Activated T-cell treated with anti-CD3 and anti-CD28 coated beads, Interleukin-2, amount 50 U/mL, for 24 hours (primary cell): ENCODE data around the gene TPX2.

Experiments
- DNase-seq: peaks from one replicate; pipeline ENCODE4 v3.0.0-alpha.2; 2020
- H3K27ac Mint-ChIP-seq: 2 replicates; pipeline ENCODE4 v1.8.0; 2020; ENCODE audit warnings: mild to moderate bottlenecking, mixed read lengths
- H3K27me3 Mint-ChIP-seq: 2 replicates; pipeline ENCODE4 v1.8.0; 2020; ENCODE audit warnings: mixed read lengths
- H3K36me3 Mint-ChIP-seq: 2 replicates; pipeline ENCODE4 v1.8.0; 2020; ENCODE audit warnings: low read depth, mixed read lengths
- H3K4me1 Mint-ChIP-seq: 2 replicates; pipeline ENCODE4 v1.8.0; 2020; ENCODE audit warnings: low read depth, mixed read lengths
- H3K4me3 Mint-ChIP-seq: 2 replicates; pipeline ENCODE4 v1.8.0; 2020; ENCODE audit warnings: mild to moderate bottlenecking, moderate library complexity, mixed read lengths
- H3K9me3 Mint-ChIP-seq: 2 replicates; pipeline ENCODE4 v1.8.0; 2020; ENCODE audit warnings: mixed read lengths

TPX2 gene

GRCh38 chr20:31758991-31759390, 19.9 kb downstream of the TPX2 start:
- Mint-ChIP-seq H3K9me3 (no peaks in the 10 kb centered on the region), H3K27ac (no peak overlapping the region), H3K4me1 (no peaks in the 10 kb centered on the region), H3K36me3 (peaks cover 56% of the 10 kb centered on the region), H3K4me3 (no peak overlapping the region), H3K27me3 (no peaks in the 10 kb centered on the region)
- no peak for DNase-seq

GRCh38 chr20:31759836-31760518, 20.9 kb downstream of the TPX2 start:
- Mint-ChIP-seq H3K9me3 (no peaks in the 10 kb centered on the region), H3K36me3 (peaks cover 62% of the 10 kb centered on the region), H3K4me3 (no peak overlapping the region), H3K27ac (no peak overlapping the region), H3K4me1 (no peaks in the 10 kb centered on the region), H3K27me3 (no peaks in the 10 kb centered on the region)
- DNase-seq = no peak

- Mint-ChIP-seq H3K36me3 (peaks cover 66% of the 10 kb centered on the region), H3K4me1 (no peaks in the 10 kb centered on the region), H3K27me3 (no peaks in the 10 kb centered on the region), H3K27ac (no peak overlapping the region), H3K4me3 (no peak overlapping the region), H3K9me3 (no peaks in the 10 kb centered on the region)
- DNase-seq = no peak
Measured at GRCh38 chr20:31760519-31761240, 21.6 kb downstream of the TPX2 start.

GRCh38 chr20:31764641-31765305, 25.7 kb downstream of the TPX2 start:
- Mint-ChIP-seq H3K27me3 (no peaks in the 10 kb centered on the region), H3K9me3 (no peaks in the 10 kb centered on the region), H3K27ac (no peak overlapping the region), H3K4me3 (no peak overlapping the region), H3K4me1 (peaks cover 2% of the 10 kb centered on the region), H3K36me3 (peaks cover 76% of the 10 kb centered on the region)
- no peak for DNase-seq

GRCh38 chr20:31767805-31768204, 28.7 kb downstream of the TPX2 start:
- Mint-ChIP-seq H3K4me1 (peaks cover 10% of the 10 kb centered on the region), H3K36me3 (peaks cover 78% of the 10 kb centered on the region), H3K4me3 (no peak overlapping the region), H3K9me3 (no peaks in the 10 kb centered on the region), H3K27ac (no peak overlapping the region), H3K27me3 (no peaks in the 10 kb centered on the region)
- no peak for DNase-seq

- no peaks in the 10 kb centered on the region for H3K9me3 Mint-ChIP-seq
- H3K27ac Mint-ChIP-seq = no peak overlapping the region
- no peaks in the 10 kb centered on the region for H3K27me3 Mint-ChIP-seq
- H3K4me3 Mint-ChIP-seq = no peak overlapping the region
- peaks cover 10% of the 10 kb centered on the region for H3K4me1 Mint-ChIP-seq
- peaks cover 85% of the 10 kb centered on the region for H3K36me3 Mint-ChIP-seq
- no peak for DNase-seq
Measured at GRCh38 chr20:31769681-31770080, 30.6 kb downstream of the TPX2 start.

- H3K4me3 Mint-ChIP-seq = no peak overlapping the region
- H3K27ac Mint-ChIP-seq = no peak overlapping the region
- peaks cover 85% of the 10 kb centered on the region for H3K36me3 Mint-ChIP-seq
- no peak for DNase-seq
- no peaks in the 10 kb centered on the region for H3K27me3 Mint-ChIP-seq
- H3K9me3 Mint-ChIP-seq = no peaks in the 10 kb centered on the region
- peaks cover 10% of the 10 kb centered on the region for H3K4me1 Mint-ChIP-seq
Measured at GRCh38 chr20:31770243-31770642, 31.2 kb downstream of the TPX2 start.

- H3K4me1 Mint-ChIP-seq = peaks cover 10% of the 10 kb centered on the region
- H3K27me3 Mint-ChIP-seq = no peaks in the 10 kb centered on the region
- H3K27ac Mint-ChIP-seq = no peak overlapping the region
- no peaks in the 10 kb centered on the region for H3K9me3 Mint-ChIP-seq
- H3K36me3 Mint-ChIP-seq = peaks cover 91% of the 10 kb centered on the region
- no peak for DNase-seq
- H3K4me3 Mint-ChIP-seq = no peak overlapping the region
Measured at GRCh38 chr20:31774408-31774807, 35.3 kb downstream of the TPX2 start.

- H3K9me3 Mint-ChIP-seq = no peaks in the 10 kb centered on the region
Measured at GRCh38 chr20:31780839-31781238, 41.7 kb downstream of the TPX2 start.

GRCh38 chr20:31781945-31782344, 42.9 kb downstream of the TPX2 start:
- H3K9me3 Mint-ChIP-seq = no peaks in the 10 kb centered on the region
- no peaks in the 10 kb centered on the region for H3K27me3 Mint-ChIP-seq
- peaks cover 85% of the 10 kb centered on the region for H3K36me3 Mint-ChIP-seq
- H3K4me1 Mint-ChIP-seq = no peaks in the 10 kb centered on the region
- no peak overlapping the region for H3K4me3 Mint-ChIP-seq
- no peak for DNase-seq
- no peak overlapping the region for H3K27ac Mint-ChIP-seq

More at GRCh38 chr20:31780839-31781238, 41.7 kb downstream of the TPX2 start:
- DNase-seq = no peak
- Mint-ChIP-seq H3K36me3 (peaks cover 83% of the 10 kb centered on the region), H3K4me1 (no peaks in the 10 kb centered on the region), H3K4me3 (no peak overlapping the region), H3K27me3 (no peaks in the 10 kb centered on the region), H3K27ac (no peak overlapping the region)

GRCh38 chr20:31784354-31785044, 45.4 kb downstream of the TPX2 start:
- no peaks in the 10 kb centered on the region for H3K27me3 Mint-ChIP-seq
- H3K36me3 Mint-ChIP-seq = peaks cover 81% of the 10 kb centered on the region
- DNase-seq = no peak
- H3K9me3 Mint-ChIP-seq = no peaks in the 10 kb centered on the region
- no peaks in the 10 kb centered on the region for H3K4me1 Mint-ChIP-seq
- H3K27ac Mint-ChIP-seq = no peak overlapping the region
- H3K4me3 Mint-ChIP-seq = no peak overlapping the region

GRCh38 chr20:31785089-31785488, 46.0 kb downstream of the TPX2 start:
- Mint-ChIP-seq H3K27me3 (no peaks in the 10 kb centered on the region), H3K27ac (no peak overlapping the region), H3K9me3 (no peaks in the 10 kb centered on the region), H3K4me1 (no peaks in the 10 kb centered on the region), H3K4me3 (no peak overlapping the region), H3K36me3 (peaks cover 75% of the 10 kb centered on the region)
- DNase-seq = no peak

- Mint-ChIP-seq H3K36me3 (peaks cover 67% of the 10 kb centered on the region), H3K27me3 (no peaks in the 10 kb centered on the region), H3K4me3 (no peak overlapping the region), H3K9me3 (no peaks in the 10 kb centered on the region), H3K27ac (no peak overlapping the region), H3K4me1 (no peaks in the 10 kb centered on the region)
- no peak for DNase-seq
Measured at GRCh38 chr20:31788578-31788977, 49.5 kb downstream of the TPX2 start.

GRCh38 chr20:31790401-31790800, 51.3 kb downstream of the TPX2 start:
- no peaks in the 10 kb centered on the region for H3K9me3 Mint-ChIP-seq
- no peak overlapping the region for H3K4me3 Mint-ChIP-seq
- peaks cover 67% of the 10 kb centered on the region for H3K36me3 Mint-ChIP-seq
- H3K27ac Mint-ChIP-seq = no peak overlapping the region
- no peak for DNase-seq
- H3K27me3 Mint-ChIP-seq = no peaks in the 10 kb centered on the region
- no peaks in the 10 kb centered on the region for H3K4me1 Mint-ChIP-seq
